Activated T-cell treated with anti-CD3 and anti-CD28 coated beads, Interleukin-2, amount 50 U/mL, for 48 hours (primary cell): Measurements from ENCODE around the gene ACTR3C.
"Not testable (repeated sequence)": the region's sequence is repeated elsewhere in the genome, so short reads cannot be mapped to it uniquely, and the experiment has no call there.

Source experiments
- DNase-seq, 2 experiments: peaks; one replicate each; pipeline ENCODE4 v3.0.0-alpha.2; 2020

Gene ACTR3C

GRCh38 chr7:150271898-150272297, 51.4 kb downstream of the ACTR3C start:
- peak in 1 of 2 experiments; percentile 22 for DNase-seq

DNA sequence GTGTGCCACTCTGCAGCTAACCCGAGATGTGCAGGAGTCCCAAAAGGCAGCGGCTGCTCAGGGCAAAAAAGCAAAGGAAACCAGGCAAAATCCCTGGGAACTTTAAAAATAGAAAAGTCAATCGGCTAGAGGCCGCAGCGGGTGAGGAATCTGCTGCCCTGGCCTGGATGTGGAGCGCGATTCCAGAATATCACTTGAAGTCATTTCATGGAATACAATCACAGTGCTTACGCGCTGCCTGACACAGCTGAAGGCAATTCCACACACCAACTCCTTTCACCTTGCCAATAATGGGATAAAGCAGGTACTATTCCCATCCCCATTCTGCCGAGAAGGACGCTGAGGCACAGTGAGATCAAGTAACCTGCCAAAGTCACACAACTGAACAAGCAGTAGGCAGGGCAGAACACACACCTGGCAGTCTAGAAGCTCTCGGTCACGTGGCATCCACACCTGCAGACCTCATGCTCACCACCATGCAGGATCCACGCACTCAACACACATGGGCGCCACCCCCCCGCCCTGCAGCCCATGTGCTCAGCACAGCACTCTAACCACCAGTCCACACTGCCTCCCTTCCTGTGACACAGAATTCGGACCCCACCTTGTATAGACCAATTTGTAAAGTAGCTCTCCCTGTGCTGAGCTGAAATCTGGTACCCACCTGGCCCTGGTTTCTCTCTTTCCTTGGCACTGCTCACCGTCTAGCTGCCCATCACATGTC, 53.1 kb downstream of the ACTR3C start:
- DNase-seq = not testable (repeated sequence)

GRCh38 chr7:150268798-150269197, 54.5 kb downstream of the ACTR3C start:
- DNase-seq = not testable (repeated sequence)

- DNase-seq = not testable (repeated sequence)
These were observed 55.1 kb downstream of the ACTR3C start for GRCh38 chr7:150268287-150268686.

- not testable (repeated sequence) for DNase-seq
These were observed 56.2 kb downstream of the ACTR3C start for GRCh38 chr7:150266953-150267665.

DNA sequence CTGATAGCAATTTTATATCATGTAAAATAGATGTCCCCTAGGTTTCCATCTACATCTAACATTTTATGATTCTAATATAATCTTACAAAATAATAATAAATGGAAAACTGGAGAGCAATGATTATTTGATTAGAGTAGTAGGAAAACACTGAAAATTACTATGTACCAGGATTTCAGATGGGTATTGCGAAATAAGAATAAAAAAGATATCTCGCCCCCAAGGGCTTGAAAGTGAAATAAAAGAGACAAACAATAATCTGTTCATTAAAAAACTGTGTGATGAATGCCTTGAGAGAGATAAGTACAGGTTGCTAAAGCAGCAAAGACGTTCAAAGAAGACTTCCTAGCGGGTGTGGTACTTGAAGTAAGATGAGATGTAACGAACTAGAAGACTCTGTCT, 60.7 kb downstream of the ACTR3C start:
- DNase-seq = not testable (repeated sequence)

GRCh38 chr7:150247745-150248144, 75.6 kb downstream of the ACTR3C start:
- not testable (repeated sequence) for DNase-seq

DNA sequence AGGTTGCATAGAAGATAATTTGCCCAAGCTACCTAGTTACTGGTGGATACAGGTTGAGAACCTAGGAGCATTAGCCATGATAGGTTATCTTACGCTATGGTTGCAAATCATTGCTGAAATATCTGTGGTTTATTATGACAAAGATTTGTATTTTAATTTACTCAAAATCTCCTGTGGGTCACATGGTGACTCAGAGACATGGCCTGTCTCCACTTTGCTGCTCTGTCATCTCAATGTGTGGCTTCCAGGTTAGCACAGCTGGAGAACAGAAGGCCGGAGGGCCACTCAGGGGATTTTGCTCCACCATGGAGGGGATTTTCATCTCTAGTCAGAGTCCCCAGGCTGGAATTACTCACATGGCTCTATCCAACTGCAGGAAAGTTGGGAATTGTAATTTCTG, 78.1 kb downstream of the ACTR3C start:
- DNase-seq = not testable (repeated sequence)

GRCh38 chr7:150242935-150243334, 80.4 kb downstream of the ACTR3C start:
- not testable (repeated sequence) for DNase-seq

DNA sequence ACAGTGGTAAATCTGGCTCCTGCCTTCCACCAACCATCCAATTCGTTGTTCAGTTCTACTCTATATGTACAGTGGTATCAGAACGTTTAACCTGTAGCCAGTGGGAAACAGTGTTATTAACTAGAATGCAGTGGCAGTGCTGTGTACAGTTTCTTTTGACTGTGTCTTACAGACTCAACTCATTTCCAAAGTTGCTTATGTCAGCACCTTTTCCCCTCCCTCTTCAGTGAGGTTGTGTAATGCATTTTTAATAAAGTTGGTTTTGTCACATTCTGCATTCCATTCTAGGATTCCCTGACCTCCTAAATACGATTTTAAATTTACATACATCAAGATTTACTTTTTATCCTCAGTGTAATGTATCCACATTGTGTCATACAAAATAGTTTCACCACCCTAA, 97.9 kb downstream of the ACTR3C start:
- DNase-seq = not testable (repeated sequence)

DNA sequence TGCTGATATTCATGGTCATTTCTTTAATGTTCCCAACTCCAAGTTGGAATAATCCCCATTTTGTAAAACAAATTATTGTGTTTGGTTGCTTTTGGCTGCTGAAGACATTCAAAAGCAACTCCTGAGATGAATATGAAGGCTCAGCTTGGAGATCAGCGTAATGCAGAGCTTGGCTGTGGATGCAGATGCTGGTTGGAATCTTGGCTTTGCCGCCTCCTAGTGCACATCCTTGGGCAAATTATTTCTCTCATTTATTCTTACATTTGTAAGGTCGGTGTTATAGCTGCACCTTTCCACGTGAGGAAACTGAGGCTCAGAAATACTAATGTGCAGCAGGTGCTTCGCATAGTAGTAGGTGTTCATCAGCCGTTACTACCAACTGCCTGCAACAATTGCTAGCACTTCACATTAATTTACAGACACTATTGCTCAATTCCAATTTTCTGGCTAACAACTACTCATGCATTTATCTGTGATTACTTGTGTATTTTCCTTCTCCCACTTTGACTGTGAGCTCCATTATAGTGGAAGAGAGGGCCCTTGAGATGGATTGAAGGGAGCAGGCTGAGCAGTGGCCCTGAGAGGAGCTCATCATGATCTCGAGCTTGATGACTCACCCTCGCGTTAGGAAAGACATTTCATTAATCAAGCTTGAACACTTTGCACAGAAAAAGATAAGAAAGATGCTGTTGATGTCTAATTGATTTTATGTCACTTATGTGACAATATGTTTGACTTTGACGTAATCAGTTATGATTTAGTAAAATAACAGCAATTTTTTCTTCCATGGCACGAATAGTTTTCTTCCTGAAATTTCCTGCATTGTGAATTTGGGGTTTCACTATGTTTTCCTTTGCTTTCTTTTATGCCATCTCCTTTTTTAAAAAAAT, 101.0 kb downstream of the ACTR3C start:
- DNase-seq = not testable (repeated sequence)

- peak in 1 of 2 experiments; percentile 21 for DNase-seq
These were observed 102.6 kb downstream of the ACTR3C start for GRCh38 chr7:150220673-150221181.

- peak in 1 of 2 experiments; percentile 23 for DNase-seq
These were observed 103.2 kb downstream of the ACTR3C start for GRCh38 chr7:150219941-150220658.

DNA sequence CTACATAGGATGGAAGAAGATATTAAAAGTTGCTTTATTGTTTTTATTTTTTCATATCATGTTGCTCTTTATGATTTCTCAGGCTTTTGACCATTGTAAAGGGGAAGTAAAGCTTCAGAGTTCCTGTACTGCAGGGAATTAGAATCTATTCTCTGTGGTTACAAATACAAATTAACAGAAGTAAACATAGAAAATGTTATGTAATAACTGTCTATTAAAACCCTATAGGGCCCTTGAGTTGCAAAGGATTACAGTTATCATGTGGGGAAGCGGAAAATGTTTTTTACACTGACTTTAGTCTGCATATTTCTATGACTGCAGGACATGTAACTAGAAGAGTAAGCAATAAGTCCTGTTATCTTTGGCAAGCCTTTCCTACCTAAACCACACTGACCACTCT, 116.5 kb downstream of the ACTR3C start:
- DNase-seq = not testable (repeated sequence)

GRCh38 chr7:150205866-150206265, 117.5 kb downstream of the ACTR3C start:
- DNase-seq = not testable (repeated sequence)

- DNase-seq = not testable (repeated sequence)
These were observed 118.8 kb downstream of the ACTR3C start for GRCh38 chr7:150204577-150204976.

- not testable (repeated sequence) for DNase-seq
These were observed 120.5 kb downstream of the ACTR3C start for GRCh38 chr7:150202894-150203293.
